ENCODE results near the gene RNASEH2A. TPM values are rescaled to one million over a fixed set of nuclear protein-coding genes. Genes with fewer than 3 reads are reported as not detected.

RNASEH2A gene
- total and polyA plus RNA-seq, 2 of the 13 experiments (the other 11 are each of a cell fraction or from before 2014, with no cell fraction given), result 25.1 to 35.8 TPM

DNA sequence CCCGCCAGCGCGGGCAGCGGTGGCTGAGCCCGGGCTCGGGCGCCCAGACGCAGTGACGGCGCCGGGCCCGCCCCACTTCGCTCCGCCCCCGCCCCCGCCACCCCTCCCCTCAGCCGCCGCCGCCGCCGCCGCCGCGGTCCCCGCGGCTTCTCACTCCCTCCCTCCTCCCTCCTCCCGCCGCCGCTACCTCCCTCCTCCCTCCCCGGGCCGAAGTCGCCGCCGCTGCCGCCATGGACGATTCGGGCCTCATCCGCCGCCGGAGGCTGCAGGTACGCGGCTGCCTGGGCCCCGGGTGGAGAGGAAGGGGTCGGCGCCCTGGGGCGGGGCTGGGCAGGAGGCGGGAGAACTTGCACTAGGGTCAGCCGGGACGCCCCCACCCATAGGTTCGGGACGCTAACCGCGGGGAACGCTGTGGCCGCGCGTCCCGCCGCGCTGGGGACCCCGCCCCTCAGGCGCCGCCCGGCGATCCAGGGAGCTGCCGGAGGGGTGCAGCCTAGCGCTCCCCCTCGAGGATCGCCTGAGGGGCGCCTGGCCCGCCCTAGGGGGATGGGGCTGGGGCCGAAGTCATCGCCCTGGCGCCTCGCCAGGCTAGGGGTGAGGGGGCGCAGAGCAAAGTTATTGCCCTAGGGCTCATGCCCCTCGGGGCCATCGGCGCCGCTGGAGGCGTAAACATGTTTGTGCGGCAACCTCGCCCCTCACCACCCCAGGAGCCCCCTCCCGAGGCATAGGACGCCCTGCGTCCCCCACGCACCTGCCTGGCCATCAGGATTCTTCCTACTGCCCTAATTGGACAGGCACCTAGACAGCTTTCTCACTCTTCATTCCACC is 27.6 kb downstream of the RNASEH2A start (continued):
- TF ChIP-seq, protein P1, sequence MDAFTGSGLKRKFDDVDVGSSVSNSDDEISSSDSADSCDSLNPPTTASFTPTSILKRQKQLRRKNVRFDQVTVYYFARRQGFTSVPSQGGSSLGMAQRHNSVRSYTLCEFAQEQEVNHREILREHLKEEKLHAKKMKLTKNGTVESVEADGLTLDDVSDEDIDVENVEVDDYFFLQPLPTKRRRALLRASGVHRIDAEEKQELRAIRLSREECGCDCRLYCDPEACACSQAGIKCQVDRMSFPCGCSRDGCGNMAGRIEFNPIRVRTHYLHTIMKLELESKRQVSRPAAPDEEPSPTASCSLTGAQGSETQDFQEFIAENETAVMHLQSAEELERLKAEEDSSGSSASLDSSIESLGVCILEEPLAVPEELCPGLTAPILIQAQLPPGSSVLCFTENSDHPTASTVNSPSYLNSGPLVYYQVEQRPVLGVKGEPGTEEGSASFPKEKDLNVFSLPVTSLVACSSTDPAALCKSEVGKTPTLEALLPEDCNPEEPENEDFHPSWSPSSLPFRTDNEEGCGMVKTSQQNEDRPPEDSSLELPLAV (CRISPR knock-in tag; conservative IDR thresholded peaks at IDR 0.05; ENCODE audit: low read depth), result no peak
- TF ChIP-seq KDM5B (CRISPR knock-in tag; IDR thresholded peaks at IDR 0.05; ENCODE audit: borderline replicate concordance), result 0 out of 2 replicates have a peak, but pooled peaks have one; percentile 38
- TF ChIP-seq ZNF382 (CRISPR knock-in tag; IDR thresholded peaks at IDR 0.05; ENCODE audit: borderline replicate concordance), result no peak
- TF ChIP-seq ZNF263 (CRISPR knock-in tag; IDR thresholded peaks at IDR 0.05), result peak; percentile 80
- TF ChIP-seq SRSF1 (optimal IDR thresholded peaks at IDR 0.05; ENCODE audit: low read depth, low read length), result peak; percentile 36
- TF ChIP-seq ZNF343 (CRISPR knock-in tag; IDR thresholded peaks at IDR 0.05), result no peak
- TF ChIP-seq, protein P2, sequence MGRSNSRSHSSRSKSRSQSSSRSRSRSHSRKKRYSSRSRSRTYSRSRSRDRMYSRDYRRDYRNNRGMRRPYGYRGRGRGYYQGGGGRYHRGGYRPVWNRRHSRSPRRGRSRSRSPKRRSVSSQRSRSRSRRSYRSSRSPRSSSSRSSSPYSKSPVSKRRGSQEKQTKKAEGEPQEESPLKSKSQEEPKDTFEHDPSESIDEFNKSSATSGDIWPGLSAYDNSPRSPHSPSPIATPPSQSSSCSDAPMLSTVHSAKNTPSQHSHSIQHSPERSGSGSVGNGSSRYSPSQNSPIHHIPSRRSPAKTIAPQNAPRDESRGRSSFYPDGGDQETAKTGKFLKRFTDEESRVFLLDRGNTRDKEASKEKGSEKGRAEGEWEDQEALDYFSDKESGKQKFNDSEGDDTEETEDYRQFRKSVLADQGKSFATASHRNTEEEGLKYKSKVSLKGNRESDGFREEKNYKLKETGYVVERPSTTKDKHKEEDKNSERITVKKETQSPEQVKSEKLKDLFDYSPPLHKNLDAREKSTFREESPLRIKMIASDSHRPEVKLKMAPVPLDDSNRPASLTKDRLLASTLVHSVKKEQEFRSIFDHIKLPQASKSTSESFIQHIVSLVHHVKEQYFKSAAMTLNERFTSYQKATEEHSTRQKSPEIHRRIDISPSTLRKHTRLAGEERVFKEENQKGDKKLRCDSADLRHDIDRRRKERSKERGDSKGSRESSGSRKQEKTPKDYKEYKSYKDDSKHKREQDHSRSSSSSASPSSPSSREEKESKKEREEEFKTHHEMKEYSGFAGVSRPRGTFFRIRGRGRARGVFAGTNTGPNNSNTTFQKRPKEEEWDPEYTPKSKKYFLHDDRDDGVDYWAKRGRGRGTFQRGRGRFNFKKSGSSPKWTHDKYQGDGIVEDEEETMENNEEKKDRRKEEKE (IDR thresholded peaks at IDR 0.05), result no peak
- TF ChIP-seq ZNF709 (CRISPR knock-in tag; IDR thresholded peaks at IDR 0.05), result no peak
- TF ChIP-seq ZNF510 (CRISPR knock-in tag; IDR thresholded peaks at IDR 0.05; ENCODE audit: low read depth), result no peak
- TF ChIP-seq, protein P3, sequence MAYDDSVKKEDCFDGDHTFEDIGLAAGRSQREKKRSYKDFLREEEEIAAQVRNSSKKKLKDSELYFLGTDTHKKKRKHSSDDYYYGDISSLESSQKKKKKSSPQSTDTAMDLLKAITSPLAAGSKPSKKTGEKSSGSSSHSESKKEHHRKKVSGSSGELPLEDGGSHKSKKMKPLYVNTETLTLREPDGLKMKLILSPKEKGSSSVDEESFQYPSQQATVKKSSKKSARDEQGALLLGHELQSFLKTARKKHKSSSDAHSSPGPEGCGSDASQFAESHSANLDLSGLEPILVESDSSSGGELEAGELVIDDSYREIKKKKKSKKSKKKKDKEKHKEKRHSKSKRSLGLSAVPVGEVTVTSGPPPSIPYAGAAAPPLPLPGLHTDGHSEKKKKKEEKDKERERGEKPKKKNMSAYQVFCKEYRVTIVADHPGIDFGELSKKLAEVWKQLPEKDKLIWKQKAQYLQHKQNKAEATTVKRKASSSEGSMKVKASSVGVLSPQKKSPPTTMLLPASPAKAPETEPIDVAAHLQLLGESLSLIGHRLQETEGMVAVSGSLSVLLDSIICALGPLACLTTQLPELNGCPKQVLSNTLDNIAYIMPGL (CRISPR knock-in tag; IDR thresholded peaks at IDR 0.05; ENCODE audit: borderline replicate concordance in 1 of 2, low read depth in 1 of 2), result 0 out of 4 replicates have a peak, but pooled peaks of 1 of the 2 experiments have one; percentile 26
- TF ChIP-seq HMG20B (CRISPR knock-in tag; conservative IDR thresholded peaks at IDR 0.05), result no peak
- TF ChIP-seq HNRNPLL (IDR thresholded peaks at IDR 0.05; ENCODE audit: low read depth, low read length, poor library complexity, severe bottlenecking), result peak; percentile 28
- no peak for TF ChIP-seq ZNF264 (CRISPR knock-in tag; IDR thresholded peaks at IDR 0.05)
- TF ChIP-seq, protein P4, sequence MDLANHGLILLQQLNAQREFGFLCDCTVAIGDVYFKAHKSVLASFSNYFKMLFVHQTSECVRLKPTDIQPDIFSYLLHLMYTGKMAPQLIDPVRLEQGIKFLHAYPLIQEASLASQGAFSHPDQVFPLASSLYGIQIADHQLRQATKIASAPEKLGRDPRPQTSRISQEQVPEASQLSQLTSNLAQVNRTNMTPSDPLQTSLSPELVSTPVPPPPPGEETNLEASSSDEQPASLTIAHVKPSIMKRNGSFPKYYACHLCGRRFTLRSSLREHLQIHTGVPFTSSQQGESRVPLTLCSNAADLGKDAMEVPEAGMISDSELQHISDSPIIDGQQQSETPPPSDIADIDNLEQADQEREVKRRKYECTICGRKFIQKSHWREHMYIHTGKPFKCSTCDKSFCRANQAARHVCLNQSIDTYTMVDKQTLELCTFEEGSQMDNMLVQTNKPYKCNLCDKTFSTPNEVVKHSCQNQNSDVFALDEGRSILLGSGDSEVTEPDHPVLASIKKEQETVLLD (CRISPR knock-in tag; IDR thresholded peaks at IDR 0.05; ENCODE audit: low read depth), result no peak
- peak; percentile 39 for TF ChIP-seq HNRNPK (IDR thresholded peaks at IDR 0.05; ENCODE audit: low read depth, low read length, poor library complexity, severe bottlenecking)
